ENCODE data around the gene KLK8. TPM values are rescaled to one million over a fixed set of nuclear protein-coding genes. Genes with fewer than 3 reads are reported as not detected.

The KLK8 gene, protein sequence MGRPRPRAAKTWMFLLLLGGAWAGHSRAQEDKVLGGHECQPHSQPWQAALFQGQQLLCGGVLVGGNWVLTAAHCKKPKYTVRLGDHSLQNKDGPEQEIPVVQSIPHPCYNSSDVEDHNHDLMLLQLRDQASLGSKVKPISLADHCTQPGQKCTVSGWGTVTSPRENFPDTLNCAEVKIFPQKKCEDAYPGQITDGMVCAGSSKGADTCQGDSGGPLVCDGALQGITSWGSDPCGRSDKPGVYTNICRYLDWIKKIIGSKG
- polyA plus RNA-seq (2013): not detected

DNA sequence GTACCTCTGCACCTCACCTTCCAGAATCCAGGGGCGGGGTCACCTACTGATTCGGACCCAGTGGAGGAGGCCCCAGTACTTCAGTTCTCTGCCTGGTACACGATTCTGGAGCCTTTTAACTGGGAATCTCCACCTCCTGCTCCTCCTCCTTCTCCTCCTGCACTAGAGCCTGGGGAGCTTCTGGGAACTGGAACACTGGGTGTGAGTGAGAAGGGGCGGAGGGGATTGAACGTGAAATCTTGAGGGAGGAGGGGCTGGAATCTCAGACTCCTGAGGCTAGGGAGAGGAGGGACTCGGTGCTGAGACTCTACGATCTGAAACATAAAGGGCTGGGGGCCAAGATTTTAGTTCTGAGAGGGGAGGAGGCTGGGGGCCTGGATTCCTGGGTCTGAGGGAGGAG, at the start of gene KLK8:
Gene KLK8, minus strand, starts transcription at position 90 of the 400 bp plus-strand sequence. CDS start 437 bp downstream, outside the sequence.
- H3K27me3 ChIP-seq (replicated peaks in 2 of 5; ENCODE audit: control insufficient read depth in 4 of 5, insufficient read depth in 5 of 5, low read length in 4 of 5): peaks cover 3 to 81% (median 18%) of the 10 kb centered on the region in 5 experiments
- DNase-seq: no peak
- no peak within 1 kb of the TSS for H3K27ac ChIP-seq (ENCODE audit: insufficient read depth in 1 of 2, low read depth in 1 of 2, low read length in 2 of 2, poor library complexity in 1 of 2, severe bottlenecking in 2 of 2)
- POLR2A ChIA-PET: no interaction called here
- H3K4me3 ChIP-seq (ENCODE audit: control insufficient read depth in 1 of 7, extremely low read depth in 1 of 7, insufficient read depth in 4 of 7, low read depth in 2 of 7, low read length in 6 of 7): no peak within 1 kb of the TSS
- CTCF ChIA-PET: no interaction called here
- no peaks in the 10 kb centered on the region for H3K36me3 ChIP-seq (ENCODE audit: control insufficient read depth in 4 of 4, insufficient read depth in 4 of 4, low read length in 3 of 4)
- H3K9me3 ChIP-seq (ENCODE audit: control extremely low read depth in 1 of 5, control insufficient read depth in 4 of 5, insufficient read depth in 2 of 5, low read depth in 1 of 5, low read length in 4 of 5): no peaks in the 10 kb centered on the region
- no peaks in the 10 kb centered on the region for H3K4me1 ChIP-seq (ENCODE audit: control extremely low read depth in 1 of 4, control insufficient read depth in 4 of 4, insufficient read depth in 4 of 4, low read length in 3 of 4)
- WGBS (ENCODE audit: insufficient coverage): 49% methylated on average over 4 of the region's 7 CpGs

DNA sequence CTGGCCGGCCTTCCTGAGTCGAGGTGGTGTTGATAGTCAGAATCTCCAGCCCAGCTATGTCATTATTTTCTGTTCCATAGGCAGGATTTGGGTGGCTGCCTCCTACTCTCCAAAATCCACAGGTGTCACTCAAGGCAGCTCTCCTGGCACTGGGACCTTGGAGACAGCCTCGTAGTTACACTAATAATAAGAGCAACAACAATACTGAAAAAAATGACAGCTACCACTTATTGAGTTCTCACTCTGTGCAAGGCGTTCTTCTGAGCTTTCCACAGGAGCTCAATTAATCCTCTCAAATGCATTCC, 45.6 kb upstream of the KLK8 start:
- H3K4me3 ChIP-seq (ENCODE audit: control insufficient read depth in 1 of 7, extremely low read depth in 1 of 7, insufficient read depth in 4 of 7, low read depth in 2 of 7, low read length in 6 of 7): no peak overlapping the region
- CTCF ChIA-PET: no interaction called here
- H3K4me1 ChIP-seq (ENCODE audit: control extremely low read depth in 1 of 4, control insufficient read depth in 4 of 4, insufficient read depth in 4 of 4, low read length in 3 of 4): no peaks in the 10 kb centered on the region
- no peak for DNase-seq
- POLR2A ChIA-PET: no interaction called here
- no peak overlapping the region for H3K27ac ChIP-seq (ENCODE audit: insufficient read depth in 1 of 2, low read depth in 1 of 2, low read length in 2 of 2, poor library complexity in 1 of 2, severe bottlenecking in 2 of 2)
- no peaks in the 10 kb centered on the region for H3K36me3 ChIP-seq (ENCODE audit: control insufficient read depth in 4 of 4, insufficient read depth in 4 of 4, low read length in 3 of 4)
- no CpG with 5 or more reads among the region's 4 CpGs for WGBS (ENCODE audit: insufficient coverage)
- peaks cover 0 to 16% (median 6%) of the 10 kb centered on the region in 5 experiments for H3K27me3 ChIP-seq (replicated peaks in 2 of 5; ENCODE audit: control insufficient read depth in 4 of 5, insufficient read depth in 5 of 5, low read length in 4 of 5)
- peaks cover 0 to 6% (median 0%) of the 10 kb centered on the region in 5 experiments for H3K9me3 ChIP-seq (ENCODE audit: control extremely low read depth in 1 of 5, control insufficient read depth in 4 of 5, insufficient read depth in 2 of 5, low read depth in 1 of 5, low read length in 4 of 5)

DNA sequence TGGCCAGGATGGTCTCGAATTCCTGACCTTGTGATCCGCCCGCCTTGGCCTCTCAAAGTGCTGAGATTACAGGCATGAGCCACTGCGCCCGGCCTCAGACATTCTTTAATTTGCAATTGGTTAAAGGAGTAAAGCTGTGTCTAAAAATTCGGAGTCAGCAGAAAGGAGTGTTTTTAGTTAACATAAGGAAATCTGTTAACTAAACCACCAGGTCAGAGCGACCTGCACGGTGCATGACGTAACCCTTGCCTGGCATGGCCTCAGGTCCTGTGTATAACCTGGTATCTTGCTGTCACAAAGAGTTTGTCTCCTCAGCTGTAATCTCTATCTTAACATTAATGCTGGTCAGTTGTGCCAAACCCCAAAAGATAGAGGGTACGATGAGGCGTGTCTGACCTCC, 42.9 kb upstream of the KLK8 start:
- DNase-seq: no peak
- H3K9me3 ChIP-seq (ENCODE audit: control extremely low read depth in 1 of 5, control insufficient read depth in 4 of 5, insufficient read depth in 2 of 5, low read depth in 1 of 5, low read length in 4 of 5): peaks cover 0 to under 1% (median 0%) of the 10 kb centered on the region in 5 experiments
- H3K27me3 ChIP-seq (replicated peaks in 2 of 5; ENCODE audit: control insufficient read depth in 4 of 5, insufficient read depth in 5 of 5, low read length in 4 of 5): peaks cover 0 to 16% (median 6%) of the 10 kb centered on the region in 5 experiments
- H3K4me3 ChIP-seq (ENCODE audit: control insufficient read depth in 1 of 7, extremely low read depth in 1 of 7, insufficient read depth in 4 of 7, low read depth in 2 of 7, low read length in 6 of 7): no peak overlapping the region
- no peak overlapping the region for H3K27ac ChIP-seq (ENCODE audit: insufficient read depth in 1 of 2, low read depth in 1 of 2, low read length in 2 of 2, poor library complexity in 1 of 2, severe bottlenecking in 2 of 2)
- no peaks in the 10 kb centered on the region for H3K36me3 ChIP-seq (ENCODE audit: control insufficient read depth in 4 of 4, insufficient read depth in 4 of 4, low read length in 3 of 4)
- ChIA-PET POLR2A (no interaction called here), CTCF (no interaction called here)
- no peaks in the 10 kb centered on the region for H3K4me1 ChIP-seq (ENCODE audit: control extremely low read depth in 1 of 4, control insufficient read depth in 4 of 4, insufficient read depth in 4 of 4, low read length in 3 of 4)
- 91% methylated on average over 11 of the region's 11 CpGs for WGBS (ENCODE audit: insufficient coverage)

DNA sequence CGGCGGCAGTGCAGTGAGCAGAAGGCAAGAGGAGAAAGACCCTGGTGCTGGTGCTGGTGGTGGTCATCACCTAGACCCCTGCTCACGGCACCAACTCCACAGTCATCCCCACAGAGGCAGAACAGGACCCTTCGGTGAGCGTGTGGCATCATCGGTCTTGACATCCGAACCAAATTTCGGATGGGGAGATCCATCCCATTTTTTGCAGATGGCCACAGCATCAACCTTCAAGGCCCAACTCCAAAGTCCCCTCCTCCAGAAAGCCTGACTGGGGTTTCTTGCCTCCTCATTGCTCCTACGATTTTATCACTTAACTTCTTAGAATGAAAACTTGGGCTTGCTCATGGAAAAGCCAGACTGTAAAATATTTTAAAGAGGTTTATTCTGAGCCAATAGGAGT, 42.1 kb upstream of the KLK8 start:
- CTCF ChIA-PET: no interaction called here

DNA sequence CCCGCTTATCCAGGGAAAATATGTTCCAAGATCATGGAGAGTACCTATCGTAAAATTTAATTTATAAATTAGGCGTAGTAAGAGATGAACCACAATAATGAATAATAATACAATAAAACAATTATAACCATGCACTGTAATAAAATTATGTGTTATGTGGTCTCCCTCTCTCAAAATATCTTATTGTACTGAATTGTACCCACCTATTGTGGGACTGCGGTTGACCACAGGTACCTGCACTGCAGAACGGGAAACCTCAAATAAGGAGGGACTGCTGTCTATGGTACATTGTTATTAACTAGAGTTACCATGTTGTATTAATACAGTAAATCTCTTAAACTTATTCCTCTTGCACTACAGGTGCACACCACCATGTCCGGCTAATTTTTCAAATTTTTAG, 38.7 kb upstream of the KLK8 start:
- ChIA-PET POLR2A (no interaction called here), CTCF (no interaction called here)

More for the DNA sequence above, 42.1 kb upstream of the KLK8 start:
- POLR2A ChIA-PET: no interaction called here
- DNase-seq: no peak
- no peak overlapping the region for H3K4me3 ChIP-seq (ENCODE audit: control insufficient read depth in 1 of 7, extremely low read depth in 1 of 7, insufficient read depth in 4 of 7, low read depth in 2 of 7, low read length in 6 of 7)
- H3K9me3 ChIP-seq (ENCODE audit: control extremely low read depth in 1 of 5, control insufficient read depth in 4 of 5, insufficient read depth in 2 of 5, low read depth in 1 of 5, low read length in 4 of 5): no peaks in the 10 kb centered on the region
- H3K27me3 ChIP-seq (replicated peaks in 2 of 5; ENCODE audit: control insufficient read depth in 4 of 5, insufficient read depth in 5 of 5, low read length in 4 of 5): peaks cover 0 to 13% (median 6%) of the 10 kb centered on the region in 5 experiments
- 85% methylated on average over 8 of the region's 9 CpGs for WGBS (ENCODE audit: insufficient coverage)
- no peaks in the 10 kb centered on the region for H3K36me3 ChIP-seq (ENCODE audit: control insufficient read depth in 4 of 4, insufficient read depth in 4 of 4, low read length in 3 of 4)
- no peak overlapping the region for H3K27ac ChIP-seq (ENCODE audit: insufficient read depth in 1 of 2, low read depth in 1 of 2, low read length in 2 of 2, poor library complexity in 1 of 2, severe bottlenecking in 2 of 2)
- H3K4me1 ChIP-seq (ENCODE audit: control extremely low read depth in 1 of 4, control insufficient read depth in 4 of 4, insufficient read depth in 4 of 4, low read length in 3 of 4): no peaks in the 10 kb centered on the region

DNA sequence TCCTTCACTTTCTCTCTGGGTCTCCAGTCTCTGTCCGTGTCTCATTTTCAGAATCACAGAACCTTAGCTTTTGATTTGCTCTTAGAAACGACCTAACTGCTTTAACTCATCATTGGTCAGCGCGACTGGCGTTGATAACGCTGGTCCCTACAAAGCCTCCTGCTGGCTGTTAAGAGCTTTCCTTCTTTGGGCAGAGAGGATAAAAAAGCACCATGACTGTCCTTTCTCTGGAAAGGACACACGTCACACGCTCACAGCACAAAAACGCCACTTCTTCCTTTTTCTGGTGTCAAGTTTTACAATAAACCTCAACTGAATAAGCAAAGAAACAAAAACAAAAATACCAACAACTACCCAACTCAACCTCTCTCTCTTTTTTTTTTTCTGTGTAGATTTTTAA, 35.1 kb upstream of the KLK8 start:
- Histone ChIP-seq H3K4me3 (ENCODE audit: control insufficient read depth in 1 of 7, extremely low read depth in 1 of 7, insufficient read depth in 4 of 7, low read depth in 2 of 7, low read length in 6 of 7) (no peak overlapping the region), H3K27ac (ENCODE audit: insufficient read depth in 1 of 2, low read depth in 1 of 2, low read length in 2 of 2, poor library complexity in 1 of 2, severe bottlenecking in 2 of 2) (no peak overlapping the region), H3K27me3 (replicated peaks in 2 of 5; ENCODE audit: control insufficient read depth in 4 of 5, insufficient read depth in 5 of 5, low read length in 4 of 5) (peaks cover 0 to 24% (median 0%) of the 10 kb centered on the region in 5 experiments), H3K36me3 (ENCODE audit: control insufficient read depth in 4 of 4, insufficient read depth in 4 of 4, low read length in 3 of 4) (no peaks in the 10 kb centered on the region), H3K4me1 (ENCODE audit: control extremely low read depth in 1 of 4, control insufficient read depth in 4 of 4, insufficient read depth in 4 of 4, low read length in 3 of 4) (no peaks in the 10 kb centered on the region), H3K9me3 (ENCODE audit: control extremely low read depth in 1 of 5, control insufficient read depth in 4 of 5, insufficient read depth in 2 of 5, low read depth in 1 of 5, low read length in 4 of 5) (no peaks in the 10 kb centered on the region)
- CTCF ChIA-PET: interaction anchor here (0.7 kb wide), 1 partner anchor 17 kb away, joined by 4 read pairs; no protein-coding TSS in a partner anchor
- DNase-seq: no peak
- 69% methylated on average over 6 of the region's 9 CpGs for WGBS (ENCODE audit: insufficient coverage)
- POLR2A ChIA-PET: no interaction called here

More for the DNA sequence above, 38.7 kb upstream of the KLK8 start:
- H3K4me1 ChIP-seq (ENCODE audit: control extremely low read depth in 1 of 4, control insufficient read depth in 4 of 4, insufficient read depth in 4 of 4, low read length in 3 of 4): no peaks in the 10 kb centered on the region
- H3K27me3 ChIP-seq (replicated peaks in 2 of 5; ENCODE audit: control insufficient read depth in 4 of 5, insufficient read depth in 5 of 5, low read length in 4 of 5): peaks cover 0 to 12% (median 1%) of the 10 kb centered on the region in 5 experiments
- no CpG with 5 or more reads among the region's 6 CpGs for WGBS (ENCODE audit: insufficient coverage)
- DNase-seq: no peak
- no peaks in the 10 kb centered on the region for H3K9me3 ChIP-seq (ENCODE audit: control extremely low read depth in 1 of 5, control insufficient read depth in 4 of 5, insufficient read depth in 2 of 5, low read depth in 1 of 5, low read length in 4 of 5)
- H3K27ac ChIP-seq (ENCODE audit: insufficient read depth in 1 of 2, low read depth in 1 of 2, low read length in 2 of 2, poor library complexity in 1 of 2, severe bottlenecking in 2 of 2): no peak overlapping the region
- H3K4me3 ChIP-seq (ENCODE audit: control insufficient read depth in 1 of 7, extremely low read depth in 1 of 7, insufficient read depth in 4 of 7, low read depth in 2 of 7, low read length in 6 of 7): no peak overlapping the region
- no peaks in the 10 kb centered on the region for H3K36me3 ChIP-seq (ENCODE audit: control insufficient read depth in 4 of 4, insufficient read depth in 4 of 4, low read length in 3 of 4)

DNA sequence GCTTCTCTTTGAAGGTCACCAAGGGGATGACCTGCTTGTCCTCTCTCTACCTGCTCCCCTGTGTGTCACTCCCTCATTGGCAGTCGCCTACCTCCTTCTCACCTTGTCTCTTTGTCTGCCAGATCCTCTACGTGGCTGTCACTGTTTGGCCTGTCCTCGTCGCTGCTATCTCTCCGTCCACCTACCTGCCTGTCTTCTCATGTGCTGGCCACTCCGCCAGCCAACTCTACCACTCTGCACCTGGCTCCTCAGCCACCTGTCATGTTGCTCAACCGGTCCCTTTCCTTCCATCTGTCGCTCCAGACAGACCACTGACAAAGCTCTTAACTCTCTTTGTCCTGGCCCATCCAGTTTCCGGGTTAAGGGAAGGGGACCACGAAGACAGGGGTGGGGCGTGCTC, 33.3 kb upstream of the KLK8 start, which contains the start of gene KLK12:
Gene KLK12, minus strand, starts transcription at position 299 of the 400 bp plus-strand sequence. CDS start 381 bp downstream, outside the sequence.
- Histone ChIP-seq H3K36me3 (ENCODE audit: control insufficient read depth in 4 of 4, insufficient read depth in 4 of 4, low read length in 3 of 4) (no peaks in the 10 kb centered on the region), H3K4me3 (ENCODE audit: control insufficient read depth in 1 of 7, extremely low read depth in 1 of 7, insufficient read depth in 4 of 7, low read depth in 2 of 7, low read length in 6 of 7) (no peak within 1 kb of the TSS), H3K27ac (ENCODE audit: insufficient read depth in 1 of 2, low read depth in 1 of 2, low read length in 2 of 2, poor library complexity in 1 of 2, severe bottlenecking in 2 of 2) (no peak within 1 kb of the TSS), H3K4me1 (ENCODE audit: control extremely low read depth in 1 of 4, control insufficient read depth in 4 of 4, insufficient read depth in 4 of 4, low read length in 3 of 4) (no peaks in the 10 kb centered on the region), H3K27me3 (replicated peaks in 2 of 5; ENCODE audit: control insufficient read depth in 4 of 5, insufficient read depth in 5 of 5, low read length in 4 of 5) (peaks cover 0 to 28% (median 0%) of the 10 kb centered on the region in 5 experiments), H3K9me3 (ENCODE audit: control extremely low read depth in 1 of 5, control insufficient read depth in 4 of 5, insufficient read depth in 2 of 5, low read depth in 1 of 5, low read length in 4 of 5) (no peaks in the 10 kb centered on the region)
- WGBS (ENCODE audit: insufficient coverage): 55% methylated on average over 5 of the region's 11 CpGs
- CTCF ChIA-PET: no interaction called here
- POLR2A ChIA-PET: no interaction called here
- no peak for DNase-seq
